SK-N-SH (cell line): Measurements from ENCODE around the gene TBX15.

Source experiments
- EP300 ChIP-seq, 2 experiments: IDR thresholded peaks; 2 replicates each; pipeline versions ENCODE4 v1.4.0 to v1.6.1; 2012; ENCODE audit warnings: borderline replicate concordance in 1 of 2, low read depth in 1 of 2, low read length in 1 of 2
- EZH2phosphoT487 ChIP-seq: fragments of 200-600 bp; sonication (generic); IDR thresholded peaks from 2 replicates; pipeline ENCODE4 v1.6.1; 2017; ENCODE audit warnings: low read depth, mixed run types, mild to moderate bottlenecking, antibody characterized with exemption, moderate library complexity, borderline replicate concordance
- POLR2AphosphoS5 ChIP-seq: IDR thresholded peaks from 2 replicates; pipeline ENCODE4 v1.6.1; 2012; ENCODE audit warnings: low read depth, low read length
- RCOR1 ChIP-seq: fragments of 150-350 bp; IDR thresholded peaks from 2 replicates; pipeline ENCODE4 v1.6.1; 2017; ENCODE audit warnings: antibody characterized with exemption, low read length
- RFX5 ChIP-seq: IDR thresholded peaks from 2 replicates; pipeline ENCODE4 v1.6.1; 2012; ENCODE audit warnings: mild to moderate bottlenecking, improper control_type of control experiment, low read length
- SIN3A ChIP-seq: IDR thresholded peaks from 2 replicates; pipeline ENCODE4 v1.6.1; 2012; ENCODE audit warnings: low read depth, mild to moderate bottlenecking, low read length, moderate library complexity, borderline replicate concordance
- SMC3 ChIP-seq: IDR thresholded peaks from 2 replicates; pipeline ENCODE4 v1.6.1; 2012; ENCODE audit warnings: low read depth, low read length, improper control_type of control experiment
- TAF1 ChIP-seq: IDR thresholded peaks from 2 replicates; pipeline ENCODE4 v1.6.1; 2012; ENCODE audit warnings: low read depth, mild to moderate bottlenecking, low read length, moderate library complexity, borderline replicate concordance
- TCF12 ChIP-seq: IDR thresholded peaks from 2 replicates; pipeline ENCODE4 v1.4.0; 2012
- TF ChIP-seq, protein P1 (sequence below): fragments of 200-600 bp; sonication (generic); IDR thresholded peaks from 2 replicates; pipeline ENCODE4 v1.6.1; 2017; ENCODE audit warnings: antibody characterized with exemption, mild to moderate bottlenecking, moderate library complexity
- TF ChIP-seq, protein P2 (sequence below): fragments of 150-350 bp; IDR thresholded peaks from 2 replicates; pipeline ENCODE4 v1.6.1; 2016; ENCODE audit warnings: mild to moderate bottlenecking, low read depth, low read length
- TF ChIP-seq, protein P3 (sequence below): IDR thresholded peaks from 2 replicates; pipeline ENCODE4 v1.4.0; 2012; ENCODE audit warnings: low read depth
- TF ChIP-seq, protein P4 (sequence below): IDR thresholded peaks from 2 replicates; pipeline ENCODE4 v1.6.1; 2012; ENCODE audit warnings: mild to moderate bottlenecking, low read depth, low read length, moderate library complexity
- TF ChIP-seq, protein P5 (sequence below): fragments of 150-350 bp; IDR thresholded peaks from 2 replicates; pipeline ENCODE4 v1.6.1; 2017; ENCODE audit warnings: antibody characterized with exemption, low read length, low read depth, borderline replicate concordance

DNA sequence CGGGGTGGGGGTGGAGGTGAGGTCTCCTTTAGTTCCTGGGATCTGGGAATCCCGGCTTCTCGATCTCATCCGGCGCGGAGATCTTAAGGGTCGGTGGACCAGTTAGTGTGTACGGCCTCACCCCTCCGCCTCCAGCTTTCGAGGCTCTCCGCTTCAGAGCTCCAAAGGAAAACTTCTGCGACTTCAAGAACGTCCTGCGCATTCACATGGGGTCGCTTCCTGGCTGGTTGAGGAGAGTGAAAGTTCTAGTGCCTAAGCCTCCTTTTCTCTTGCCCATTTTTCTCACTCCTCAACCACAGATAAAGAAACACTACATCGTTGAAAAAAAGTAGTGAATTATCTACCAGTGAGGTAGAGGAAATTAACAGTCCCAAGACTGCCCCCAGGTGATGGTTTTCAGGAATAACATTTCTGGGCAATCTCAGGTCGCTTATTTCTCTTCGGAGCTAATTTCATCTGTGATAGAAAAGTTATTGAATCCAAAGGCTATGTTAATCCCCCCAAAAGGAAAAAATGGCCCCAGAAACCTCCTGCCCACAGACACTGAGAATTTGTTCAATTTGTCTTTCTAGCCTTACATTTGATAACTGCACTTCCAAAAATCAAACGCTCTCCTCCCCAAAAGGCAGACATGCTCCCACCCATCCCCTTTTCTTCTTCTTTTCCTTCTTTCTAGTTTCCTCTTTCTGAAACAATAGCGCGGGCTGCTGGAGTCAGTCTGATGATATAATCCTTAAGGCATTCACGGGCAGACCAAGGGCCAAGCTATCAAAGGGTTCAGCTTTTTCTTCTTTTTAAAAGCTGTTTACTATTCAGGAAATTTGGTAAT, 20.6 kb upstream of the TBX15 start:
- TF ChIP-seq, protein P1, sequence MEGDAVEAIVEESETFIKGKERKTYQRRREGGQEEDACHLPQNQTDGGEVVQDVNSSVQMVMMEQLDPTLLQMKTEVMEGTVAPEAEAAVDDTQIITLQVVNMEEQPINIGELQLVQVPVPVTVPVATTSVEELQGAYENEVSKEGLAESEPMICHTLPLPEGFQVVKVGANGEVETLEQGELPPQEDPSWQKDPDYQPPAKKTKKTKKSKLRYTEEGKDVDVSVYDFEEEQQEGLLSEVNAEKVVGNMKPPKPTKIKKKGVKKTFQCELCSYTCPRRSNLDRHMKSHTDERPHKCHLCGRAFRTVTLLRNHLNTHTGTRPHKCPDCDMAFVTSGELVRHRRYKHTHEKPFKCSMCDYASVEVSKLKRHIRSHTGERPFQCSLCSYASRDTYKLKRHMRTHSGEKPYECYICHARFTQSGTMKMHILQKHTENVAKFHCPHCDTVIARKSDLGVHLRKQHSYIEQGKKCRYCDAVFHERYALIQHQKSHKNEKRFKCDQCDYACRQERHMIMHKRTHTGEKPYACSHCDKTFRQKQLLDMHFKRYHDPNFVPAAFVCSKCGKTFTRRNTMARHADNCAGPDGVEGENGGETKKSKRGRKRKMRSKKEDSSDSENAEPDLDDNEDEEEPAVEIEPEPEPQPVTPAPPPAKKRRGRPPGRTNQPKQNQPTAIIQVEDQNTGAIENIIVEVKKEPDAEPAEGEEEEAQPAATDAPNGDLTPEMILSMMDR, result peak; percentile 65
- TF ChIP-seq EZH2phosphoT487, result no peak
- no peak for TF ChIP-seq TAF1
- no peak for TF ChIP-seq RCOR1
- TF ChIP-seq, protein P2, sequence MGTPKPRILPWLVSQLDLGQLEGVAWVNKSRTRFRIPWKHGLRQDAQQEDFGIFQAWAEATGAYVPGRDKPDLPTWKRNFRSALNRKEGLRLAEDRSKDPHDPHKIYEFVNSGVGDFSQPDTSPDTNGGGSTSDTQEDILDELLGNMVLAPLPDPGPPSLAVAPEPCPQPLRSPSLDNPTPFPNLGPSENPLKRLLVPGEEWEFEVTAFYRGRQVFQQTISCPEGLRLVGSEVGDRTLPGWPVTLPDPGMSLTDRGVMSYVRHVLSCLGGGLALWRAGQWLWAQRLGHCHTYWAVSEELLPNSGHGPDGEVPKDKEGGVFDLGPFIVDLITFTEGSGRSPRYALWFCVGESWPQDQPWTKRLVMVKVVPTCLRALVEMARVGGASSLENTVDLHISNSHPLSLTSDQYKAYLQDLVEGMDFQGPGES, result no peak
- TF ChIP-seq, protein P3, sequence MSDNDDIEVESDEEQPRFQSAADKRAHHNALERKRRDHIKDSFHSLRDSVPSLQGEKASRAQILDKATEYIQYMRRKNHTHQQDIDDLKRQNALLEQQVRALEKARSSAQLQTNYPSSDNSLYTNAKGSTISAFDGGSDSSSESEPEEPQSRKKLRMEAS, result no peak
- no peak for TF ChIP-seq TCF12
- TF ChIP-seq RFX5, result no peak
- TF ChIP-seq, protein P4, sequence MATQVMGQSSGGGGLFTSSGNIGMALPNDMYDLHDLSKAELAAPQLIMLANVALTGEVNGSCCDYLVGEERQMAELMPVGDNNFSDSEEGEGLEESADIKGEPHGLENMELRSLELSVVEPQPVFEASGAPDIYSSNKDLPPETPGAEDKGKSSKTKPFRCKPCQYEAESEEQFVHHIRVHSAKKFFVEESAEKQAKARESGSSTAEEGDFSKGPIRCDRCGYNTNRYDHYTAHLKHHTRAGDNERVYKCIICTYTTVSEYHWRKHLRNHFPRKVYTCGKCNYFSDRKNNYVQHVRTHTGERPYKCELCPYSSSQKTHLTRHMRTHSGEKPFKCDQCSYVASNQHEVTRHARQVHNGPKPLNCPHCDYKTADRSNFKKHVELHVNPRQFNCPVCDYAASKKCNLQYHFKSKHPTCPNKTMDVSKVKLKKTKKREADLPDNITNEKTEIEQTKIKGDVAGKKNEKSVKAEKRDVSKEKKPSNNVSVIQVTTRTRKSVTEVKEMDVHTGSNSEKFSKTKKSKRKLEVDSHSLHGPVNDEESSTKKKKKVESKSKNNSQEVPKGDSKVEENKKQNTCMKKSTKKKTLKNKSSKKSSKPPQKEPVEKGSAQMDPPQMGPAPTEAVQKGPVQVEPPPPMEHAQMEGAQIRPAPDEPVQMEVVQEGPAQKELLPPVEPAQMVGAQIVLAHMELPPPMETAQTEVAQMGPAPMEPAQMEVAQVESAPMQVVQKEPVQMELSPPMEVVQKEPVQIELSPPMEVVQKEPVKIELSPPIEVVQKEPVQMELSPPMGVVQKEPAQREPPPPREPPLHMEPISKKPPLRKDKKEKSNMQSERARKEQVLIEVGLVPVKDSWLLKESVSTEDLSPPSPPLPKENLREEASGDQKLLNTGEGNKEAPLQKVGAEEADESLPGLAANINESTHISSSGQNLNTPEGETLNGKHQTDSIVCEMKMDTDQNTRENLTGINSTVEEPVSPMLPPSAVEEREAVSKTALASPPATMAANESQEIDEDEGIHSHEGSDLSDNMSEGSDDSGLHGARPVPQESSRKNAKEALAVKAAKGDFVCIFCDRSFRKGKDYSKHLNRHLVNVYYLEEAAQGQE, result no peak
- TF ChIP-seq POLR2AphosphoS5, result no peak
- no peak for TF ChIP-seq SIN3A
- TF ChIP-seq SMC3, result peak; percentile 36
- TF ChIP-seq EP300 (IDR thresholded peaks at IDR 0.05; ENCODE audit: borderline replicate concordance in 1 of 2, low read depth in 1 of 2, low read length in 1 of 2), result no peak
- TF ChIP-seq, protein P5, sequence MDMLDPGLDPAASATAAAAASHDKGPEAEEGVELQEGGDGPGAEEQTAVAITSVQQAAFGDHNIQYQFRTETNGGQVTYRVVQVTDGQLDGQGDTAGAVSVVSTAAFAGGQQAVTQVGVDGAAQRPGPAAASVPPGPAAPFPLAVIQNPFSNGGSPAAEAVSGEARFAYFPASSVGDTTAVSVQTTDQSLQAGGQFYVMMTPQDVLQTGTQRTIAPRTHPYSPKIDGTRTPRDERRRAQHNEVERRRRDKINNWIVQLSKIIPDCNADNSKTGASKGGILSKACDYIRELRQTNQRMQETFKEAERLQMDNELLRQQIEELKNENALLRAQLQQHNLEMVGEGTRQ, result no peak
